WTC11 (cell line): ENCODE data around the gene RLF.

Experiments used
- CTCF ChIP-seq: fragments of 200-600 bp; IDR thresholded peaks from 2 replicates; pipeline ENCODE4 v1.8.0; 2022; ENCODE audit warnings: antibody characterized with exemption
- ZNF138 ChIP-seq: sonication (generic); formaldehyde crosslinking; conservative IDR thresholded peaks from 2 replicates; pipeline ENCODE4 v1.8.1; 2022; ENCODE audit warnings: mild to moderate bottlenecking, moderate library complexity, missing genetic modification reagents

- TF ChIP-seq ZNF138 (no peak), CTCF (no peak)
These were observed 25.0 kb downstream of the RLF start for GRCh38 chr1:40185951-40186864.
